ENCODE results near the gene ZBTB26.

Gene ZBTB26, protein sequence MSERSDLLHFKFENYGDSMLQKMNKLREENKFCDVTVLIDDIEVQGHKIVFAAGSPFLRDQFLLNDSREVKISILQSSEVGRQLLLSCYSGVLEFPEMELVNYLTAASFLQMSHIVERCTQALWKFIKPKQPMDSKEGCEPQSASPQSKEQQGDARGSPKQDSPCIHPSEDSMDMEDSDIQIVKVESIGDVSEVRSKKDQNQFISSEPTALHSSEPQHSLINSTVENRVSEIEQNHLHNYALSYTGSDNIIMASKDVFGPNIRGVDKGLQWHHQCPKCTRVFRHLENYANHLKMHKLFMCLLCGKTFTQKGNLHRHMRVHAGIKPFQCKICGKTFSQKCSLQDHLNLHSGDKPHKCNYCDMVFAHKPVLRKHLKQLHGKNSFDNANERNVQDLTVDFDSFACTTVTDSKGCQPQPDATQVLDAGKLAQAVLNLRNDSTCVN

DNA sequence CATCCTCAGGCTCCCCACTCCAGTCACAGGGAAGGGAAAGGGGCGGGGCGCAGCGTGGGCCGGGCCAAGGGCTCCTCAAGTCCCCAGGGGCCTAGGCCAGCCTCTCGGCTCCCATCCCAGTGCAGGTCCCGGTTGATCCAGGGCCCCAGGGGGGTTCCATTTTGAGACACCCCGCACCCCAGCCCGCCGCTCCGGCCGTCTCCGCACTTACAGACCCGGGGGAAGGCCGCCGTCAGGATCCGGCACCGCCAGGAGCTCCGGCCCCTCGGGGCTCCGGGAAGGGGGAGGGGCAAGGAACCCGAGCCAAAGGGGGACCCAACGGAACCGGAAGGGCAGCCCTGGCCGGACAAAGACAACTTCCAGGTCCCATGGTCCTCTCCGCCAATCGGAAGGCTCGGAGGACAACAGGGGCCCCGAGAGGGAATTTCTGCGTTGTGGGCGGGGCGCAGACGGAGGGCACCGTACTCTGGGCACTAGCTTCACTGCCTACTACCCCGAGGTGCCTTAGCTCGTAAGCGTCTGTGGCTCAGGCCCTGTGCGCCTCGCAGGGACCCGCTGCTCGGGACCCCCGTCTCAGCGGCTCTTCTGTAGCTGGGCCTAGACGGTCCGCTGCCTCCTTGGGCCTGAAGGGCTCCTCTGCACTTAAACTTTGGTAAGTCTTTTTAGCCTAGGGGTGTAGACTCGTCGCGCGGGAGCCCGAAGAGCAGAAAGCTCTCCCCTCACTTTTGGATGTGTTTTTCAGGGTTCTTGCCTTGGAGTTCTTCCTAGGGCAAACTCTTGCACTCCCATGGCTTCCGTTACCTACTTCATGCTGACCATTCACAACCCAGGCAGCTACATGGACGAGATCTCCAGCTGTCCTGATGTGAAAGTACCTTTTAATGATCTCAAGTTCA lies at the start of gene ZBTB26:
Gene ZBTB26, minus strand, starts transcription at position 287 of the 896 bp plus-strand sequence. CDS start 11,578 bp downstream, outside the sequence.
- Histone ChIP-seq H3K36me3 (ENCODE audit: control insufficient read depth in 2 of 2, insufficient read depth in 2 of 2, low read length in 2 of 2) (peaks cover 2 to 4% of the 10 kb centered on the region in 2 donors), H3K27ac (ENCODE audit: low read depth in 2 of 2, low read length in 2 of 2) (peak within 1 kb of the TSS; percentile 59 to 70), H3K4me3 (ENCODE audit: low read length in 2 of 2) (peak within 1 kb of the TSS; percentile 76 to 93), H3K27me3 (ENCODE audit: control insufficient read depth in 2 of 2, insufficient read depth in 2 of 2, low read length in 2 of 2) (no peaks in the 10 kb centered on the region), H3K9ac (ENCODE audit: low read depth in 1 of 2, low read length in 2 of 2) (peak within 1 kb of the TSS; percentile 69 to 85), H3K9me3 (ENCODE audit: control insufficient read depth in 2 of 2, low read length in 2 of 2) (no peaks in the 10 kb centered on the region), H3K4me1 (ENCODE audit: control insufficient read depth in 2 of 2, insufficient read depth in 2 of 2, low read length in 2 of 2) (peaks cover 7 to 12% of the 10 kb centered on the region in 2 donors)

DNA sequence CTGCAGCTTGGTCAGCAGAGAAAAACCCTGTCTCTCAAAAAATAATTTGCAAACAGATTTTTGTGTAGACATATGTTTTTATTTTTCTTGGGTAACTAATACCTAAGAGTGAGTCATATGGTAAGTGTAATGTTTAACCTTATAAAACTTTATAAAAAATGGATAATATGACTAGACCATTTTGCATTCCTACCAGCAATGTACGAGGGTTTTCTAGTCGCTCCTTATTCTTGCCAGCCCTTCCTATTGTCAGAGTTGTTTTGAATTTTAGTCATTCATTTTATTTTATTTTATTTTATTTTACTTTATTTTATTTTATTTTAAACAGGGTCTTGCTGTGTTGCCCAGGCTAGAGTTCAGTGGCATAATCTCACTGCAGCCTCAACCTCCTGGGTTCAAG lies 47.3 kb upstream of the ZBTB26 start:
- Histone ChIP-seq H3K9me3 (ENCODE audit: control insufficient read depth in 2 of 2, low read length in 2 of 2) (no peaks in the 10 kb centered on the region), H3K27ac (ENCODE audit: low read depth in 2 of 2, low read length in 2 of 2) (no peak overlapping the region), H3K36me3 (ENCODE audit: control insufficient read depth in 2 of 2, insufficient read depth in 2 of 2, low read length in 2 of 2) (no peaks in the 10 kb centered on the region), H3K9ac (ENCODE audit: low read depth in 1 of 2, low read length in 2 of 2) (no peak overlapping the region), H3K27me3 (ENCODE audit: control insufficient read depth in 2 of 2, insufficient read depth in 2 of 2, low read length in 2 of 2) (no peaks in the 10 kb centered on the region), H3K4me3 (ENCODE audit: low read length in 2 of 2) (no peak overlapping the region), H3K4me1 (ENCODE audit: control insufficient read depth in 2 of 2, insufficient read depth in 2 of 2, low read length in 2 of 2) (peaks cover 8 to 11% of the 10 kb centered on the region in 2 donors)

- Histone ChIP-seq H3K9ac (ENCODE audit: low read depth in 1 of 2, low read length in 2 of 2) (no peak overlapping the region), H3K36me3 (ENCODE audit: control insufficient read depth in 2 of 2, insufficient read depth in 2 of 2, low read length in 2 of 2) (peaks cover 2 to 11% of the 10 kb centered on the region in 2 donors), H3K4me3 (ENCODE audit: low read length in 2 of 2) (no peak overlapping the region), H3K27me3 (ENCODE audit: control insufficient read depth in 2 of 2, insufficient read depth in 2 of 2, low read length in 2 of 2) (no peaks in the 10 kb centered on the region), H3K9me3 (ENCODE audit: control insufficient read depth in 2 of 2, low read length in 2 of 2) (no peaks in the 10 kb centered on the region), H3K27ac (ENCODE audit: low read depth in 2 of 2, low read length in 2 of 2) (peak overlapping the region; percentile 29 to 57), H3K4me1 (ENCODE audit: control insufficient read depth in 2 of 2, insufficient read depth in 2 of 2, low read length in 2 of 2) (peaks cover 8 to 11% of the 10 kb centered on the region in 2 donors)
These were observed 43.9 kb upstream of the ZBTB26 start for GRCh38 chr9:122975196-122975595.

DNA sequence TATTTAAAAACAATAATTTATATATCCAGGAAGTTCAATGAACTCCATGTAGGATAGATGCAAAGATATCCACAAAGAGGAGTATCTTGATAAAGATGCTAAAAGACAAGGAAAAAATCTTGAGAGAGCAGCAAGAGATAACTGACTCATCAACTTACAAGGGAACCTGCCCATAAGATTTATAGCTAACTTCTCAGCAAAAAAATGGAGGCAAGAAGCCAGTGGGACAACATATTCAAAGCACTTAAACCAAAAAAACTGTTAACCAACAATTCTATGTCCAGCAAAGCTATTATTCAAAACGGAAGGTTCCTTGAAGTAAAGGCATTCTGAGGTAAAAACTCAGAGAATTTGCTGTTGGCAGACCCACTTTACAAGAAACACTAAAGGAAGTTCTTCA lies 29.8 kb upstream of the ZBTB26 start:
- H3K36me3 ChIP-seq (ENCODE audit: control insufficient read depth in 2 of 2, insufficient read depth in 2 of 2, low read length in 2 of 2), result peaks cover 6 to 10% of the 10 kb centered on the region in 2 donors
- H3K9me3 ChIP-seq (ENCODE audit: control insufficient read depth in 2 of 2, low read length in 2 of 2), result no peaks in the 10 kb centered on the region
- H3K27me3 ChIP-seq (ENCODE audit: control insufficient read depth in 2 of 2, insufficient read depth in 2 of 2, low read length in 2 of 2), result no peaks in the 10 kb centered on the region
- no peak overlapping the region for H3K9ac ChIP-seq (ENCODE audit: low read depth in 1 of 2, low read length in 2 of 2)
- no peaks in the 10 kb centered on the region for H3K4me1 ChIP-seq (ENCODE audit: control insufficient read depth in 2 of 2, insufficient read depth in 2 of 2, low read length in 2 of 2)
- H3K4me3 ChIP-seq (ENCODE audit: low read length in 2 of 2), result no peak overlapping the region
- no peak overlapping the region for H3K27ac ChIP-seq (ENCODE audit: low read depth in 2 of 2, low read length in 2 of 2)

GRCh38 chr9:122955961-122956360 lies 24.6 kb upstream of the ZBTB26 start:
- no peaks in the 10 kb centered on the region for H3K27me3 ChIP-seq (ENCODE audit: control insufficient read depth in 2 of 2, insufficient read depth in 2 of 2, low read length in 2 of 2)
- H3K9me3 ChIP-seq (ENCODE audit: control insufficient read depth in 2 of 2, low read length in 2 of 2), result no peaks in the 10 kb centered on the region
- no peak overlapping the region for H3K27ac ChIP-seq (ENCODE audit: low read depth in 2 of 2, low read length in 2 of 2)
- H3K4me1 ChIP-seq (ENCODE audit: control insufficient read depth in 2 of 2, insufficient read depth in 2 of 2, low read length in 2 of 2), result peaks cover 4 to 17% of the 10 kb centered on the region in 2 donors
- H3K36me3 ChIP-seq (ENCODE audit: control insufficient read depth in 2 of 2, insufficient read depth in 2 of 2, low read length in 2 of 2), result peaks cover 3 to 6% of the 10 kb centered on the region in 2 donors
- no peak overlapping the region for H3K9ac ChIP-seq (ENCODE audit: low read depth in 1 of 2, low read length in 2 of 2)
- H3K4me3 ChIP-seq (ENCODE audit: low read length in 2 of 2), result no peak overlapping the region

DNA sequence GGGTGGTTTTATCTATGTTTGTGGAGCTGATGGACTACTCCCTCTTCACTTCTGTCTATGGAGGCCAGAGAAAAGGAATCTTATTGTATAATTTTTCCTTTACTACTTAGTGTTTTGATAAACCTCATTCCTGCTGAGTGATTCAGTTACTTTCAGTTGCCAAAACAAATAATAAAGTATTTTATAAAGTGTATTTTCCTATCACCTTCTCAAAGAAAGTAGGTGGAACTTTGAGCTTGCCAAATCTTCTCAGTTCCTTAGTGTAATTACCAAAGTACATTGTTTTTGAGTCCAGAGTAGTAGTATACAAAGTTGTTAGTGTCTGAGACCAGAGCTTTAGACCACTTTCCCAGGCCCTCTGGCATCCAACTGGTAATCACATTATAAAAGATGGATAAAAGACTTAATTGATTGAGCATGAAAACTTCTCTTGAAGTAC lies 23.0 kb upstream of the ZBTB26 start:
- H3K4me3 ChIP-seq (ENCODE audit: low read length in 2 of 2), result no peak overlapping the region
- peak overlapping the region in 1 of 2 donors; percentile 47 for H3K27ac ChIP-seq (ENCODE audit: low read depth in 2 of 2, low read length in 2 of 2)
- H3K4me1 ChIP-seq (ENCODE audit: control insufficient read depth in 2 of 2, insufficient read depth in 2 of 2, low read length in 2 of 2), result peaks cover 4 to 26% of the 10 kb centered on the region in 2 donors
- no peaks in the 10 kb centered on the region for H3K9me3 ChIP-seq (ENCODE audit: control insufficient read depth in 2 of 2, low read length in 2 of 2)
- no peaks in the 10 kb centered on the region for H3K27me3 ChIP-seq (ENCODE audit: control insufficient read depth in 2 of 2, insufficient read depth in 2 of 2, low read length in 2 of 2)
- peak overlapping the region in 1 of 2 donors; percentile 4 for H3K9ac ChIP-seq (ENCODE audit: low read depth in 1 of 2, low read length in 2 of 2)
- H3K36me3 ChIP-seq (ENCODE audit: control insufficient read depth in 2 of 2, insufficient read depth in 2 of 2, low read length in 2 of 2), result no peaks in the 10 kb centered on the region

GRCh38 chr9:122951056-122951455 lies 19.7 kb upstream of the ZBTB26 start:
- H3K36me3 ChIP-seq (ENCODE audit: control insufficient read depth in 2 of 2, insufficient read depth in 2 of 2, low read length in 2 of 2), result no peaks in the 10 kb centered on the region
- no peak overlapping the region for H3K9ac ChIP-seq (ENCODE audit: low read depth in 1 of 2, low read length in 2 of 2)
- H3K9me3 ChIP-seq (ENCODE audit: control insufficient read depth in 2 of 2, low read length in 2 of 2), result no peaks in the 10 kb centered on the region
- H3K4me3 ChIP-seq (ENCODE audit: low read length in 2 of 2), result no peak overlapping the region
- H3K27me3 ChIP-seq (ENCODE audit: control insufficient read depth in 2 of 2, insufficient read depth in 2 of 2, low read length in 2 of 2), result no peaks in the 10 kb centered on the region
- H3K27ac ChIP-seq (ENCODE audit: low read depth in 2 of 2, low read length in 2 of 2), result no peak overlapping the region
- H3K4me1 ChIP-seq (ENCODE audit: control insufficient read depth in 2 of 2, insufficient read depth in 2 of 2, low read length in 2 of 2), result peaks cover 11 to 35% of the 10 kb centered on the region in 2 donors

GRCh38 chr9:122950263-122950662 lies 19.0 kb upstream of the ZBTB26 start:
- no peaks in the 10 kb centered on the region for H3K27me3 ChIP-seq (ENCODE audit: control insufficient read depth in 2 of 2, insufficient read depth in 2 of 2, low read length in 2 of 2)
- H3K36me3 ChIP-seq (ENCODE audit: control insufficient read depth in 2 of 2, insufficient read depth in 2 of 2, low read length in 2 of 2), result no peaks in the 10 kb centered on the region
- no peaks in the 10 kb centered on the region for H3K9me3 ChIP-seq (ENCODE audit: control insufficient read depth in 2 of 2, low read length in 2 of 2)
- peaks cover 11 to 43% of the 10 kb centered on the region in 2 donors for H3K4me1 ChIP-seq (ENCODE audit: control insufficient read depth in 2 of 2, insufficient read depth in 2 of 2, low read length in 2 of 2)
- H3K9ac ChIP-seq (ENCODE audit: low read depth in 1 of 2, low read length in 2 of 2), result no peak overlapping the region
- H3K27ac ChIP-seq (ENCODE audit: low read depth in 2 of 2, low read length in 2 of 2), result no peak overlapping the region
- no peak overlapping the region for H3K4me3 ChIP-seq (ENCODE audit: low read length in 2 of 2)

DNA sequence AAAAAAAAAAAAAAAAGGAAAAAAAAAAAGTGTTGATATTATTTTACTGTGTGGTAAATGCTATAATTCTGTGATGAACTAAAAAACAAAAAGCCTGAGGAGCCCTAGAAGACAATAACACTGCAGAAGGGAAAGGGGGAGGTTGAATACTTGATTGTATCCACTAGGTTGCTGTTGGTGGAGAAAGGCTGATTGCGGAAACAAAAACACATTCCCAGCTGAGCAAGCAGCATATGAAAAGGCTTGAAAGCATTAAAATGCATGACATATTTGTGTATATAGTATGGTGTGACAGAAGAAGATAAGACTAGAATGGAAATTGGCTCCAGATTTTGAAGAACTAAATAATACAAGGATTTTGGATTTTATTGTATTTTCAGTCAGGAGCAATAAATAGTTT lies 18.4 kb upstream of the ZBTB26 start:
- Histone ChIP-seq H3K4me3 (ENCODE audit: low read length in 2 of 2) (no peak overlapping the region), H3K27ac (ENCODE audit: low read depth in 2 of 2, low read length in 2 of 2) (no peak overlapping the region), H3K27me3 (ENCODE audit: control insufficient read depth in 2 of 2, insufficient read depth in 2 of 2, low read length in 2 of 2) (no peaks in the 10 kb centered on the region), H3K9ac (ENCODE audit: low read depth in 1 of 2, low read length in 2 of 2) (no peak overlapping the region), H3K9me3 (ENCODE audit: control insufficient read depth in 2 of 2, low read length in 2 of 2) (no peaks in the 10 kb centered on the region), H3K4me1 (ENCODE audit: control insufficient read depth in 2 of 2, insufficient read depth in 2 of 2, low read length in 2 of 2) (peaks cover 11 to 39% of the 10 kb centered on the region in 2 donors), H3K36me3 (ENCODE audit: control insufficient read depth in 2 of 2, insufficient read depth in 2 of 2, low read length in 2 of 2) (no peaks in the 10 kb centered on the region)

DNA sequence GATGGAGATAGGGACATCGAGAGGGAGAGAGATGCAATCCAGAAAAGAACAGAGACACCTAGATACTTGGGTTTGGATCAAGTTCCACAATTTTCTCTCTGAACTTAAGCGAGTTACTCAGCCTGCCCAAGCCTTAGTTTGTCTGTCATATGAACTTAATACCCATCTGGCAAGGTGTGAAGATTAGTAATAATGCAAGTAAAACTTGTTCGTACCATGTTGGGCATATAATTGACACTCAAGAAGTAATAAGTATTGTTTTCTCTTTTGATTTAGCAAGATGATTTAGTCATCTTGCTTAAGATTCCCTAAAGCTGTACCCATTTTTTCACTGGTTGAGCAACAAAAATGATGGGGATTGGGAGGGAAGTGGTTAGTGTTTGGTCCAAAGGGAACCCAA lies 17.0 kb upstream of the ZBTB26 start:
- Histone ChIP-seq H3K36me3 (ENCODE audit: control insufficient read depth in 2 of 2, insufficient read depth in 2 of 2, low read length in 2 of 2) (no peaks in the 10 kb centered on the region), H3K27ac (ENCODE audit: low read depth in 2 of 2, low read length in 2 of 2) (peak overlapping the region; percentile 60 to 80), H3K4me3 (ENCODE audit: low read length in 2 of 2) (peak overlapping the region in 1 of 2 donors; percentile 28), H3K9me3 (ENCODE audit: control insufficient read depth in 2 of 2, low read length in 2 of 2) (no peaks in the 10 kb centered on the region), H3K27me3 (ENCODE audit: control insufficient read depth in 2 of 2, insufficient read depth in 2 of 2, low read length in 2 of 2) (no peaks in the 10 kb centered on the region), H3K9ac (ENCODE audit: low read depth in 1 of 2, low read length in 2 of 2) (no peak overlapping the region), H3K4me1 (ENCODE audit: control insufficient read depth in 2 of 2, insufficient read depth in 2 of 2, low read length in 2 of 2) (peaks cover 7 to 28% of the 10 kb centered on the region in 2 donors)

All from mucosa of rectum (tissue), 2 donors.